Chondrocyte (in vitro differentiated cells): Measurements from ENCODE around the gene MYO9B. TPM values are rescaled to one million over a fixed set of nuclear protein-coding genes. Genes with fewer than 3 reads are reported as not detected.

Experiments used
- DNase-seq: peaks from one replicate; pipeline ENCODE4 v3.0.0; 2021; ENCODE audit warnings: mixed read lengths, low spot score
- H3K27ac Mint-ChIP-seq: one replicate; pipeline ENCODE4 v1.8.0; 2021; ENCODE audit warnings: mild to moderate bottlenecking, moderate library complexity, mixed read lengths; ENCODE audit not compliant: unreplicated experiment
- H3K27me3 Mint-ChIP-seq: 2 replicates; pipeline ENCODE4 v1.8.0; 2021; ENCODE audit warnings: low read depth, mixed read lengths
- H3K36me3 Mint-ChIP-seq: 2 replicates; pipeline ENCODE4 v1.8.0; 2021; ENCODE audit warnings: low read depth, mixed read lengths
- H3K4me1 Mint-ChIP-seq: 2 replicates; pipeline ENCODE4 v1.8.0; 2021; ENCODE audit warnings: low read depth, mild to moderate bottlenecking, mixed read lengths
- H3K4me3 Mint-ChIP-seq: one replicate; pipeline ENCODE4 v1.8.0; 2021; ENCODE audit warnings: mild to moderate bottlenecking, moderate library complexity, mixed read lengths; ENCODE audit not compliant: unreplicated experiment
- H3K9me3 Mint-ChIP-seq: 2 replicates; pipeline ENCODE4 v1.8.0; 2021; ENCODE audit warnings: low read depth, mixed read lengths
- CTCF ChIP-seq: fragments of 200-600 bp; sonication (generic); IDR thresholded peaks from 2 replicates; pipeline ENCODE4 v1.5.0; 2021; ENCODE audit warnings: antibody characterized with exemption, mild to moderate bottlenecking, moderate library complexity
- total RNA-seq: library from RNA; stranded (reverse); gene quantifications from 3 replicates; pipeline ENCODE4 v1.2.1, GENCODE V29; 2021

MYO9B gene
- total RNA-seq, 1 donor from 2014 or later: 94.6 TPM

DNA sequence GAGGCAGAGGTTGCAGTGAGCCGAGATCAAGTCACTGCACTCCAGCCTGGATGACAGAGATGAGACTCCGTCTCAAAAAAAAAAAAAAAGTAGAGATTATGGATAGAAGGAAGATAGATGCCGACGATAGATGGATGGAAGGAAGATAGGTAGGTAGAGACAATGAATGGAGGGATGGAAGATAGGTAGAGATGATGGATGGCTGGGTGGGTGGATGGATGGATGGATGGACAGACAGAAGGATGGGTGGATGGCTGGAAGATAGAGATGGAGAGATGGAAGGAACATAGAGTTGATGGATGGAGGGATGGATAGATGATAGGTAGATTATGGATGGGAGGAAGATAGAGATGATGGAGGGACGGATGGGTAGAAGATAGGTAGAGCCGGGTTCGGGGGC, 121.0 kb downstream of the MYO9B start:
- Mint-ChIP-seq H3K9me3 (no peaks in the 10 kb centered on the region), H3K4me1 (no peaks in the 10 kb centered on the region), H3K4me3 (no peak overlapping the region), H3K27me3 (no peaks in the 10 kb centered on the region), H3K36me3 (peaks cover 47% of the 10 kb centered on the region), H3K27ac (no peak overlapping the region)
- no peak for TF ChIP-seq CTCF
- DNase-seq: no peak

DNA sequence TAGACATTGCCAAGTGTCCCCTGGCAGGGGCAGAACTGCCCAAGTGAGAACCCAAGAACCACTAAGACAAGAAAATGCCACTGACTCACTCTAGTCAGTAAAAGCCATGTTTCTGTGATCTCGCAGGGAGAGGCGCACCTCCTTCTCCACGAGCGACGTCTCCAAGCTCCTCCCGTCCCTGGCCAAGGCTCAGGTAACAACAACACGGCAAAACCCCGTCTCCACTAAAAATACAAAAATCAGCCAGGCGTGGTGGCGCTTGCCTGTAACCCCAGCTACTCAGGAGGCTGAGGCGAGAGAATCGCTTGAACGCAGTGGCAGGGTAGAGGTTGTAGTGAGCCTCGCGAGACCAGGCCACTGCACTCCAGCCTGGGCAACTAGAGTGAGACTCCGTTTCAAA, 122.1 kb downstream of the MYO9B start:
- peaks cover 58% of the 10 kb centered on the region for H3K36me3 Mint-ChIP-seq
- no peak for DNase-seq
- no peak overlapping the region for H3K4me3 Mint-ChIP-seq
- H3K27me3 Mint-ChIP-seq: no peaks in the 10 kb centered on the region
- H3K27ac Mint-ChIP-seq: no peak overlapping the region
- no peaks in the 10 kb centered on the region for H3K4me1 Mint-ChIP-seq
- no peaks in the 10 kb centered on the region for H3K9me3 Mint-ChIP-seq
- TF ChIP-seq CTCF: no peak

- Mint-ChIP-seq H3K27me3 (no peaks in the 10 kb centered on the region), H3K4me3 (no peak overlapping the region), H3K9me3 (no peaks in the 10 kb centered on the region), H3K36me3 (peaks cover 61% of the 10 kb centered on the region), H3K27ac (no peak overlapping the region), H3K4me1 (no peaks in the 10 kb centered on the region)
- TF ChIP-seq CTCF: no peak
- DNase-seq: no peak
Measured at GRCh38 chr19:17200408-17201079, 125.0 kb downstream of the MYO9B start.

DNA sequence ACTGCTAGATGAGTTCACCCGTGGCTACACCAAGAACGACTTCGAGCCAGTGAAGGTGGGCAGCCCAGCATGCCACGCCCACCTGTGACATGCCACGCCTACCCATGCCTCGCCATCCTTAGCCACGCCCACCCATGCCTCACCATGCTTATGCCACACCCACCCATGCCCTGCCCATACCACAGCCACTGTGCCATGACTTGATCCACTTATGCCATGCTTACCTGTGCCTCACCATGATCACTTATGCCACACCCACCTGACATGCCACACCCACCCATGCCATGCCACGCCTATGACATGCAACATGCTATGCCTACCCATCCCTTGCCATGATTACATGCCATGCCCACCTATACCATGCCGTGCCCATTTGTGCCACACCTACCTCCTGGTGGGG, 126.7 kb downstream of the MYO9B start:
- Mint-ChIP-seq H3K9me3 (no peaks in the 10 kb centered on the region), H3K36me3 (peaks cover 56% of the 10 kb centered on the region), H3K27ac (peak overlapping the region; percentile 17), H3K27me3 (no peaks in the 10 kb centered on the region), H3K4me3 (no peak overlapping the region), H3K4me1 (no peaks in the 10 kb centered on the region)
- DNase-seq: no peak
- TF ChIP-seq CTCF: no peak

- no peak for TF ChIP-seq CTCF
- DNase-seq: no peak
- no peaks in the 10 kb centered on the region for H3K9me3 Mint-ChIP-seq
- no peaks in the 10 kb centered on the region for H3K27me3 Mint-ChIP-seq
- no peak overlapping the region for H3K27ac Mint-ChIP-seq
- no peaks in the 10 kb centered on the region for H3K4me1 Mint-ChIP-seq
- H3K36me3 Mint-ChIP-seq: peaks cover 53% of the 10 kb centered on the region
- no peak overlapping the region for H3K4me3 Mint-ChIP-seq
Measured at GRCh38 chr19:17202713-17203112, 127.1 kb downstream of the MYO9B start.
